ENCODE measurements around the gene SLC15A1. TPM values are rescaled to one million over a fixed set of nuclear protein-coding genes. Genes with fewer than 3 reads are reported as not detected.

SLC15A1 gene
- total and polyA plus RNA-seq, 7 experiments from 2014 or later = not detected

DNA sequence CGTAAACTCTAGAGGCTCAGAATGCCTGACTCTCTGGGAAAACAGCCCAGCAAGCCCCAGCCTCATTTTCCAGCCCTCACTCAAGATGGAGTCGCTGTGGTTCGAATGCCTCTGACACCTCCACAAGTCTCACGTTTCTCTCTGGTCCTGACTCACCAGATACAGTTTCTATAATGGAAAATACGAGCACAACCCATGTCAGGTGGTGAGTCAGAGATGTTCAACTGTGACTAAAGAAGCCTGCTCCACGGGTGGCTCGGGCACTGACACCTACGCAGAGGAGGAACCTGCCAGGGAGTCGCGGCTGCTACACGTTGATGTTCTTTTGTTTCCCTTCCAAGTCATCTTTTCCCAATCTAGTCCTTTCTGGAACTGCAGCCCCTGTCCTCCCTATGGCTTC lies 88.4 kb downstream of the SLC15A1 start:
- CTCF ChIA-PET = no interaction called here
- Histone ChIP-seq H3K27ac (ENCODE audit: low read depth, low read length) (no peak overlapping the region), H3K36me3 (ENCODE audit: control insufficient read depth in 2 of 3, insufficient read depth in 3 of 3, low read length in 3 of 3) (no peaks in the 10 kb centered on the region), H3K27me3 (ENCODE audit: control insufficient read depth in 2 of 2, insufficient read depth in 2 of 2, low read length in 2 of 2) (no peaks in the 10 kb centered on the region), H3K4me1 (ENCODE audit: control insufficient read depth in 2 of 2, insufficient read depth in 2 of 2, low read length in 2 of 2) (no peaks in the 10 kb centered on the region), H3K4me3 (ENCODE audit: low read length) (no peak overlapping the region), H3K9me3 (ENCODE audit: control insufficient read depth in 2 of 3, low read length in 3 of 3) (no peaks in the 10 kb centered on the region)
- Mint-ChIP-seq H3K27me3 (peaks cover 0 to 24% (median 0%) of the 10 kb centered on the region in 5 donors), H3K27ac (no peak overlapping the region), H3K4me3 (peak overlapping the region in 1 of 10 donors; percentile 7), H3K36me3 (no peaks in the 10 kb centered on the region), H3K9me3 (no peaks in the 10 kb centered on the region), H3K4me1 (peaks cover 4 to 10% (median 7%) of the 10 kb centered on the region in 7 donors)
- ATAC-seq (no peak), DNase-seq (peak in 1 of 9 donors; percentile 64)
- POLR2A ChIA-PET = no interaction called here
- intact Hi-C loops (cut with micrococcal nuclease) = no loop called here

DNA sequence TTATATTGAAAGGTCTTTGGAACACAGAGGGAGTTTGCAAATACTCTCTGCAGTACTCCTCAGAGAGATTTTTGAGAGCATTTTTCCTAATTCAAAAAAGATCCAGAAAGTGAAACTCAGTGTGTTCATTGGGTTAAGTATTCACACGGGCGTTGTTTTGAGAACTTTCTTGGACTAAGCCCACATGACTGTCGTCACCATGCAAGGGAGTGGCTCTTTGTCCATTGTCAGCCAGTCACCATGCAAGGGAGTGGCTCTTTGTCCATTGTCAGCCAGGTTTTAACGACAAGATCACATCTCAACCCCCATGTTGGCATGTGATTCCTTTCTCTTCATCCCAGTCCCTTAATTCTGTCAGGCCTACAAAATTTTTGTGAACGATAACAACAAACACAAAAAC lies 94.3 kb downstream of the SLC15A1 start:
- DNase-seq (no peak), ATAC-seq (no peak)
- Mint-ChIP-seq H3K4me1 (peaks cover 3 to 6% (median 4%) of the 10 kb centered on the region in 7 donors), H3K27ac (peak overlapping the region in 1 of 9 donors; percentile 24), H3K36me3 (no peaks in the 10 kb centered on the region), H3K9me3 (no peaks in the 10 kb centered on the region), H3K27me3 (peaks cover 0 to 6% (median 0%) of the 10 kb centered on the region in 5 donors), H3K4me3 (no peak overlapping the region)
- no peaks in the 10 kb centered on the region for H3K36me3 ChIP-seq (ENCODE audit: control insufficient read depth in 2 of 3, insufficient read depth in 3 of 3, low read length in 3 of 3)
- H3K4me3 ChIP-seq (ENCODE audit: low read length) = no peak overlapping the region
- no peaks in the 10 kb centered on the region for H3K27me3 ChIP-seq (ENCODE audit: control insufficient read depth in 2 of 2, insufficient read depth in 2 of 2, low read length in 2 of 2)
- H3K9me3 ChIP-seq (ENCODE audit: control insufficient read depth in 2 of 3, low read length in 3 of 3) = no peaks in the 10 kb centered on the region
- ChIA-PET POLR2A (no interaction called here), CTCF (no interaction called here)
- intact Hi-C loops (cut with micrococcal nuclease) = no loop called here
- H3K27ac ChIP-seq (ENCODE audit: low read depth, low read length) = no peak overlapping the region
- H3K4me1 ChIP-seq (ENCODE audit: control insufficient read depth in 2 of 2, insufficient read depth in 2 of 2, low read length in 2 of 2) = no peaks in the 10 kb centered on the region

DNA sequence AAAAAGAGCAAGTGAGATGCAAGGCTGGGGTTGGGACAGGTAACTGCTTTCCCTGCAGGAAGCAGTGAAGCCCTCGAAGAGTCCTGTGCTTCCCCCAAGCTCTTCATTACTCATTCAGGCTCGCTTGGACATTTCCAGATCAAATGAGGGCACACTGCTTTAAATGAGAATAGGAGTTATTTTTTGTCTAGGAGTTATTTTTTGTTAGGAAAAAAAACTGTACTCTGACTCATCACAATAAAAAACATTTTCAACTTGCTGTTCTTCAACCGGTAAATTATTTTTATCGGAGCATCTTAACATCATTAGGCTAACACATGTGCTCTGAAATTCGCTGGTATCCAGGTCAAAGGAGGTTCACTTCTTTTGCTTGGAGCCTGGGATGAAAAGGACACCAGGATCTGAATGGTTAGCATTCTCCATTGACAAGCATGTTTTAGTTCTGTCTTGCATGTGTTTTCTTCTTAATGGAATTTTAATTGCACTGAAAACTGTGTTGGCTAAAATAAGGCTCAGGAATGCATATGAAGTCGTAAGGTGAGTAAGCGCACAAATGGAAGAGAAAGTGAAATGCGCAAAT lies 94.9 kb downstream of the SLC15A1 start:
- ChIA-PET POLR2A (no interaction called here), CTCF (interaction anchor here (1.8 kb wide), 1 partner anchor 212 kb away, joined by 9 read pairs; no protein-coding TSS in a partner anchor)
- H3K27ac ChIP-seq (ENCODE audit: low read depth, low read length) = no peak overlapping the region
- Mint-ChIP-seq H3K4me3 (no peak overlapping the region), H3K36me3 (no peaks in the 10 kb centered on the region), H3K9me3 (no peaks in the 10 kb centered on the region), H3K27ac (no peak overlapping the region), H3K4me1 (peaks cover 4 to 9% (median 5%) of the 10 kb centered on the region in 7 donors), H3K27me3 (peaks cover 0 to 6% (median 0%) of the 10 kb centered on the region in 5 donors)
- no peak for ATAC-seq
- H3K36me3 ChIP-seq (ENCODE audit: control insufficient read depth in 2 of 3, insufficient read depth in 3 of 3, low read length in 3 of 3) = no peaks in the 10 kb centered on the region
- intact Hi-C loops (cut with micrococcal nuclease) = no loop called here
- no peaks in the 10 kb centered on the region for H3K9me3 ChIP-seq (ENCODE audit: control insufficient read depth in 2 of 3, low read length in 3 of 3)
- H3K4me3 ChIP-seq (ENCODE audit: low read length) = no peak overlapping the region
- H3K4me1 ChIP-seq (ENCODE audit: control insufficient read depth in 2 of 2, insufficient read depth in 2 of 2, low read length in 2 of 2) = no peaks in the 10 kb centered on the region
- no peaks in the 10 kb centered on the region for H3K27me3 ChIP-seq (ENCODE audit: control insufficient read depth in 2 of 2, insufficient read depth in 2 of 2, low read length in 2 of 2)
- peak in 1 of 9 donors; percentile 6 for DNase-seq

DNA sequence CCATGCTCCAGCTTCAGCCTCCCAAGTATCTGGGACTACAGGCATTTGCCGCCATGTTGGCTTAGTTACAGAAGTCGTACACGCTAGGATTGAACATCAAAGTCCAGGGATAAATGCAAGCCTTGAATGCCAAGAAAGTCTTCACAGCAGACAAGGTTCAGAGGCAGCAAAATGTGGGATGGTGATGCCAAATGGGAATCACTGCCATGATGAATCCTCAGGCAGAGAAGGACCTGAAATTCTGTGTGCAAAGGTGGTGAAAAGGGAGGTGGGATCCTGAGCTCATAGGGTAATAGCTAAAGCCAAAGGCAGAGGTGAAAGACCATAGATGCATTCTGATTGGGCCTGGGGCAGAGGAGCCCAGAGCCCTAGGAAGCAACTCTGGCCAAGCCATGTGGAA lies 96.2 kb downstream of the SLC15A1 start:
- Histone ChIP-seq H3K4me1 (ENCODE audit: control insufficient read depth in 2 of 2, insufficient read depth in 2 of 2, low read length in 2 of 2) (no peaks in the 10 kb centered on the region), H3K36me3 (ENCODE audit: control insufficient read depth in 2 of 3, insufficient read depth in 3 of 3, low read length in 3 of 3) (no peaks in the 10 kb centered on the region), H3K27me3 (ENCODE audit: control insufficient read depth in 2 of 2, insufficient read depth in 2 of 2, low read length in 2 of 2) (no peaks in the 10 kb centered on the region), H3K9me3 (ENCODE audit: control insufficient read depth in 2 of 3, low read length in 3 of 3) (no peaks in the 10 kb centered on the region), H3K27ac (ENCODE audit: low read depth, low read length) (no peak overlapping the region), H3K4me3 (ENCODE audit: low read length) (no peak overlapping the region)
- Mint-ChIP-seq H3K27me3 (peaks cover 0 to 3% (median 0%) of the 10 kb centered on the region in 5 donors), H3K4me3 (no peak overlapping the region), H3K36me3 (no peaks in the 10 kb centered on the region), H3K27ac (no peak overlapping the region), H3K4me1 (peaks cover 4 to 9% (median 5%) of the 10 kb centered on the region in 7 donors), H3K9me3 (no peaks in the 10 kb centered on the region)
- ChIA-PET POLR2A (no interaction called here), CTCF (interaction anchor here (1.8 kb wide), 1 partner anchor 211 kb away, joined by 9 read pairs; no protein-coding TSS in a partner anchor)
- DNase-seq (peak in 1 of 9 donors; percentile 6), ATAC-seq (no peak)
- intact Hi-C loops (cut with micrococcal nuclease) = no loop called here

DNA sequence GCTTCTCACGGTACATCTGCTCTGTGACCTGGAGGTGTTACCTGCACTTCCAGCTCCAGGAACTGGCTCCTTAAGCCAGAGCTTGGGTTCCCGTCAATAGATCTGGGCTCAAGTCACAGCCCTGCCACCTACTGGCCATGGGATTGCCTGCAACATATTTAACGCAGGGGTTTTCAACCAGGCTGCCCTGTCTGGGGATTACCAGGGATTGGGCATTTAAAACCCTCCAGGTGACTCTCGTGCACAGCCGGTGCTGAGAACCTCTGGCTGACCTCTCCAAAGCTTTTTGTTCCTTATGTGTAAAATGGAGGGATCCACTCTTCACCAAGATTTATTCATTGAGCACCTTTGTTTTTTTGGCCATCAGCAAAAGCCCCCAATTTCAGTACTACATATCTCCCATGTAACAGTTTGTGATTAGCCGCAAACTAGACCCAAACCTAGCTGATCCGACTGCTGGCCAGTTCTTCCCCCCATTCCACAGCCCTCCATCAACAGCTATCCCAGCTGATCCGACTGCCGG lies 98.9 kb downstream of the SLC15A1 start:
- ATAC-seq = peak; percentile 96
- no peaks in the 10 kb centered on the region for H3K36me3 Mint-ChIP-seq
- no peaks in the 10 kb centered on the region for H3K9me3 Mint-ChIP-seq
- H3K27me3 ChIP-seq (ENCODE audit: control insufficient read depth in 2 of 2, insufficient read depth in 2 of 2, low read length in 2 of 2) = no peaks in the 10 kb centered on the region
- peaks cover 4 to 9% (median 5%) of the 10 kb centered on the region in 7 donors for H3K4me1 Mint-ChIP-seq
- H3K4me3 Mint-ChIP-seq = peak overlapping the region in 7 of 10 donors; percentile 51 to 84 (median 62)
- ChIA-PET POLR2A (interaction anchor here (0.6 kb wide), 1 partner anchor 331 kb away, joined by 3 read pairs; no protein-coding TSS in a partner anchor), CTCF (interaction anchor here (0.5 to 6.5 kb wide), 36 partner anchors 9 to 1144 kb away, joined by 3 to 121 read pairs (median 4); no protein-coding TSS in a partner anchor)
- peak overlapping the region in 5 of 9 donors; percentile 16 to 88 (median 58) for H3K27ac Mint-ChIP-seq
- no peak overlapping the region for H3K4me3 ChIP-seq (ENCODE audit: low read length)
- no peaks in the 10 kb centered on the region for H3K36me3 ChIP-seq (ENCODE audit: control insufficient read depth in 2 of 3, insufficient read depth in 3 of 3, low read length in 3 of 3)
- no peaks in the 10 kb centered on the region for H3K4me1 ChIP-seq (ENCODE audit: control insufficient read depth in 2 of 2, insufficient read depth in 2 of 2, low read length in 2 of 2)
- H3K27ac ChIP-seq (ENCODE audit: low read depth, low read length) = no peak overlapping the region
- H3K9me3 ChIP-seq (ENCODE audit: control insufficient read depth in 2 of 3, low read length in 3 of 3) = no peaks in the 10 kb centered on the region
- intact Hi-C loops (cut with micrococcal nuclease) = loop anchor here (1.0 to 5.0 kb wide), 6 partner anchors 20 to 306 kb away; no protein-coding TSS in a partner anchor
- DNase-seq = peak; percentile 37 to 67 (median 63)
- H3K27me3 Mint-ChIP-seq = peaks cover 0 to 6% (median 0%) of the 10 kb centered on the region in 5 donors

DNA sequence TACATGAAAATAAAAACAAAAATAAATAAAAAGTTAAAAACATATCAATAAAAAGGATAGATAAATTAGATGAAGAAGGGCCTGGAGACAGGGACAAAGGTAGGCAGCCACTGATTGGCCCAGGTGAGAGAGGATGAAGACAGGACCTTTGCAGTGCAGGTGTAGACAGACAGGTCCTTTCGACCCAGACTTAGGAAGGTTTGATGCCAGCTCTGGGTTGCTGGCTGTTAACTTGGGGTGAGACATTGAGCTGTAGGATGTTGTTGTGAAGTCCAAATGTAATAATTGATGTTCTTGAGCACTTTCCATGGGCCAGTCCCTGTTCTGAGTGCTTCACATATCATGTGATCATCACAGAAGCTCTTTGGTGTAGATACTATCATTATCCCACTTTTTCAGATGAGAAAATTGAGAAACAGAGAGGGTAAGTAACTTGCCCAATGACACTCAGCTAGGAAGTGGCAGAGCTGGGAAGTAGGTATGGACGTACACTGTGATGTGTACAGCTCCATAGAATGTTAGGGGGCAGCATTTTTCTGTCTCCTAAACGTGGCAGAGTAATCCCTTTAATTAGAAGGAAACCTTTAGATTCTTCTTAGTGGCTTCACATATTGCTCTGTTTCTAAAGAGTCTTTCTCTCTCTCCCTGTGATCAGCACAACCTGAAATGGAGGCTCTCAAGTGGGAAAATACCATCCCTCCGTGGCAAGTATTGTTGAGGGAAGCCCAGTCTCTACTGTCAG lies 99.6 kb downstream of the SLC15A1 start:
- intact Hi-C loops (cut with micrococcal nuclease) = loop anchor here (1.0 to 5.0 kb wide), 6 partner anchors 20 to 306 kb away; no protein-coding TSS in a partner anchor
- Mint-ChIP-seq H3K27ac (peak overlapping the region in 5 of 9 donors; percentile 16 to 88 (median 58)), H3K9me3 (no peaks in the 10 kb centered on the region), H3K36me3 (no peaks in the 10 kb centered on the region), H3K4me1 (peaks cover 4 to 9% (median 5%) of the 10 kb centered on the region in 7 donors), H3K27me3 (peaks cover 0 to 6% (median 0%) of the 10 kb centered on the region in 5 donors), H3K4me3 (peak overlapping the region in 7 of 10 donors; percentile 51 to 84 (median 62))
- Histone ChIP-seq H3K36me3 (ENCODE audit: control insufficient read depth in 2 of 3, insufficient read depth in 3 of 3, low read length in 3 of 3) (no peaks in the 10 kb centered on the region), H3K9me3 (ENCODE audit: control insufficient read depth in 2 of 3, low read length in 3 of 3) (no peaks in the 10 kb centered on the region), H3K4me1 (ENCODE audit: control insufficient read depth in 2 of 2, insufficient read depth in 2 of 2, low read length in 2 of 2) (no peaks in the 10 kb centered on the region), H3K27me3 (ENCODE audit: control insufficient read depth in 2 of 2, insufficient read depth in 2 of 2, low read length in 2 of 2) (no peaks in the 10 kb centered on the region), H3K4me3 (ENCODE audit: low read length) (no peak overlapping the region), H3K27ac (ENCODE audit: low read depth, low read length) (no peak overlapping the region)
- POLR2A ChIA-PET = no interaction called here
- DNase-seq = no peak
- CTCF ChIA-PET = interaction anchor here (0.5 to 6.5 kb wide), 33 partner anchors 9 to 1143 kb away, joined by 3 to 121 read pairs (median 4); no protein-coding TSS in a partner anchor
- ATAC-seq = no peak

Data from naive thymus-derived CD4-positive, alpha-beta T cell (primary cell).